DMS 273 (cell line): Measurements from ENCODE around the gene CLSTN2.

Experiments used
- DNase-seq: peaks from one replicate; lab custom pipeline; 2025; ENCODE audit not compliant: unreplicated experiment; lab: John Stamatoyannopoulos, UW

CLSTN2 gene

GRCh38 chr3:140626856-140627255 lies 691.9 kb downstream of the CLSTN2 start:
- DNase-seq = no peak
